ACC112 (cell line): ENCODE measurements around the gene EGFLAM.
A peak's percentile ranks its signal among the peaks of the same experiment; 100 is the strongest.
"Not testable (repeated sequence)": the region's sequence is repeated elsewhere in the genome, so short reads cannot be mapped to it uniquely, and the experiment has no call there.

Experiments
- H2AFZ ChIP-seq: fragments of 200-600 bp; sonication (generic); one replicate; pipeline ENCODE4 v1.6.0; 2017; ENCODE audit warnings: antibody characterized with exemption, low read length; ENCODE audit not compliant: unreplicated experiment
- H3K27ac ChIP-seq: fragments of 200-600 bp; sonication (generic); 2 replicates; pipeline ENCODE4 v1.5.1; 2014; ENCODE audit warnings: low read depth, mild to moderate bottlenecking, antibody characterized with exemption, low read length, moderate library complexity
- H3K27me3 ChIP-seq: fragments of 200-600 bp; sonication (generic); 2 replicates; pipeline ENCODE4 v1.6.1; 2014; ENCODE audit warnings: mild to moderate bottlenecking, antibody characterized with exemption, low read length, moderate library complexity, mixed read lengths; ENCODE audit not compliant: insufficient read depth
- H3K36me3 ChIP-seq: fragments of 200-600 bp; sonication (generic); 2 replicates; pipeline ENCODE4 v1.6.1; 2016; ENCODE audit warnings: mild to moderate bottlenecking, antibody characterized with exemption, low read length, moderate library complexity, mixed read lengths; ENCODE audit not compliant: insufficient read depth
- H3K4me1 ChIP-seq: fragments of 200-600 bp; sonication (generic); one replicate; pipeline ENCODE4 v1.6.1; 2016; ENCODE audit warnings: low read length, mixed read lengths; ENCODE audit not compliant: insufficient read depth, unreplicated experiment, control insufficient read depth
- H3K4me3 ChIP-seq: fragments of 200-600 bp; sonication (generic); 2 replicates; pipeline ENCODE4 v1.5.1; 2014; ENCODE audit warnings: mild to moderate bottlenecking, low read depth, low read length
- H3K79me2 ChIP-seq: fragments of 200-600 bp; sonication (generic); one replicate; pipeline ENCODE4 v1.6.0; 2016; ENCODE audit warnings: low read length; ENCODE audit not compliant: control insufficient read depth, unreplicated experiment, insufficient read depth

The EGFLAM gene

GRCh38 chr5:38413696-38414095 lies 155.3 kb downstream of the EGFLAM start:
- no peaks in the 10 kb centered on the region for H3K79me2 ChIP-seq
- H3K4me3 ChIP-seq = no peak overlapping the region
- H3K36me3 ChIP-seq = no peaks in the 10 kb centered on the region
- H3K27ac ChIP-seq = no peak overlapping the region
- peaks cover 19% of the 10 kb centered on the region; the same call in 1 of the 2 replicates for H3K27me3 ChIP-seq
- H3K4me1 ChIP-seq = peaks cover 9% of the 10 kb centered on the region
- H2AFZ ChIP-seq = no peak overlapping the region

- Histone ChIP-seq H3K27ac (no peak overlapping the region), H3K79me2 (no peaks in the 10 kb centered on the region), H3K4me1 (peaks cover 9% of the 10 kb centered on the region), H3K4me3 (no peak overlapping the region), H3K36me3 (no peaks in the 10 kb centered on the region), H2AFZ (no peak overlapping the region), H3K27me3 (peaks cover 14% of the 10 kb centered on the region; the same call in 1 of the 2 replicates)
Observed at GRCh38 chr5:38414348-38414747, 156.0 kb downstream of the EGFLAM start.

- H3K27me3 ChIP-seq, H3K79me2 ChIP-seq, H3K4me3 ChIP-seq, H3K27ac ChIP-seq, H2AFZ ChIP-seq, H3K36me3 ChIP-seq: not testable (repeated sequence)
- H3K4me1 ChIP-seq = peaks cover 18% of the 10 kb centered on the region
Observed at GRCh38 chr5:38415772-38416171, 157.4 kb downstream of the EGFLAM start.

GRCh38 chr5:38417658-38418017 lies 159.3 kb downstream of the EGFLAM start:
- no peaks in the 10 kb centered on the region for H3K79me2 ChIP-seq
- H3K27ac ChIP-seq = no peak overlapping the region
- no peak overlapping the region for H3K4me3 ChIP-seq

GRCh38 chr5:38420246-38420645 lies 161.9 kb downstream of the EGFLAM start:
- no peak overlapping the region for H3K4me3 ChIP-seq
- no peak overlapping the region for H2AFZ ChIP-seq
- no peaks in the 10 kb centered on the region for H3K79me2 ChIP-seq
- peak overlapping the region; percentile 70 for H3K27ac ChIP-seq
- H3K36me3 ChIP-seq = no peaks in the 10 kb centered on the region
- no peaks in the 10 kb centered on the region for H3K27me3 ChIP-seq
- H3K4me1 ChIP-seq = peaks cover 22% of the 10 kb centered on the region

More at GRCh38 chr5:38417658-38418017, 159.3 kb downstream of the EGFLAM start:
- no peak overlapping the region for H2AFZ ChIP-seq
- H3K27me3 ChIP-seq = no peaks in the 10 kb centered on the region
- H3K4me1 ChIP-seq = peaks cover 28% of the 10 kb centered on the region
- no peaks in the 10 kb centered on the region for H3K36me3 ChIP-seq

- H3K27me3 ChIP-seq = no peaks in the 10 kb centered on the region
- H3K27ac ChIP-seq = peak overlapping the region; percentile 70
- peaks cover 22% of the 10 kb centered on the region for H3K4me1 ChIP-seq
- H2AFZ ChIP-seq = peak overlapping the region; percentile 71
- H3K4me3 ChIP-seq = peak overlapping the region; percentile 20
- H3K79me2 ChIP-seq = no peaks in the 10 kb centered on the region
- H3K36me3 ChIP-seq = no peaks in the 10 kb centered on the region
Observed at GRCh38 chr5:38420691-38421390, 162.5 kb downstream of the EGFLAM start.

GRCh38 chr5:38422622-38423021 lies 164.3 kb downstream of the EGFLAM start:
- Histone ChIP-seq H3K4me3 (no peak overlapping the region), H3K79me2 (no peaks in the 10 kb centered on the region), H2AFZ (no peak overlapping the region), H3K4me1 (peaks cover 37% of the 10 kb centered on the region), H3K27ac (no peak overlapping the region), H3K36me3 (no peaks in the 10 kb centered on the region), H3K27me3 (no peaks in the 10 kb centered on the region)

- H3K4me3 ChIP-seq = no peak overlapping the region
- no peaks in the 10 kb centered on the region for H3K79me2 ChIP-seq
- H3K36me3 ChIP-seq = no peaks in the 10 kb centered on the region
- no peak overlapping the region for H3K27ac ChIP-seq
- H2AFZ ChIP-seq = no peak overlapping the region
- peaks cover 42% of the 10 kb centered on the region for H3K4me1 ChIP-seq
- H3K27me3 ChIP-seq = no peaks in the 10 kb centered on the region
Observed at GRCh38 chr5:38423276-38424147, 165.2 kb downstream of the EGFLAM start.

- no peaks in the 10 kb centered on the region for H3K36me3 ChIP-seq
- no peaks in the 10 kb centered on the region for H3K27me3 ChIP-seq
- H3K79me2 ChIP-seq = no peaks in the 10 kb centered on the region
- no peak overlapping the region for H2AFZ ChIP-seq
- H3K27ac ChIP-seq = no peak overlapping the region
- peaks cover 42% of the 10 kb centered on the region for H3K4me1 ChIP-seq
- H3K4me3 ChIP-seq = no peak overlapping the region
Observed at GRCh38 chr5:38424148-38425060, 166.0 kb downstream of the EGFLAM start.

- Histone ChIP-seq H2AFZ (no peak overlapping the region), H3K4me1 (peaks cover 27% of the 10 kb centered on the region), H3K79me2 (no peaks in the 10 kb centered on the region), H3K4me3 (no peak overlapping the region), H3K27me3 (no peaks in the 10 kb centered on the region), H3K27ac (no peak overlapping the region), H3K36me3 (no peaks in the 10 kb centered on the region)
Observed at GRCh38 chr5:38426490-38426889, 168.1 kb downstream of the EGFLAM start.
